Measurements from ENCODE around the gene PRKAR1A. TPM values are rescaled to one million over a fixed set of nuclear protein-coding genes. Genes with fewer than 3 reads are reported as not detected.

PRKAR1A gene
- 143 to 200 TPM (median 189 TPM) in 5 replicates for total RNA-seq (2022; extraction: Qiagen RNA extraction; ENCODE audit: low read depth)

GRCh38 chr17:68512247-68512959, at the start of gene PRKAR1A:
Gene PRKAR1A (plus strand): TSS chr17:68512430. CDS start chr17:68515400, 2,970 bp downstream.

Other genes starting within 250 kb of the PRKAR1A start
- gene SLC16A6, start 221.3 kb upstream of the PRKAR1A start, total RNA-seq (2022; extraction: Qiagen RNA extraction; ENCODE audit: low read depth) = 0.51 to 0.76 TPM (median 0.60 TPM) in 5 replicates
- gene ARSG, start 220.9 kb upstream of the PRKAR1A start, total RNA-seq (2022; extraction: Qiagen RNA extraction; ENCODE audit: low read depth) = 1.1 to 2.7 TPM (median 1.7 TPM) in 5 replicates
- gene WIPI1, start 54.9 kb upstream of the PRKAR1A start, total RNA-seq (2022; extraction: Qiagen RNA extraction; ENCODE audit: low read depth) = 8.6 to 11.9 TPM (median 9.7 TPM) in 5 replicates
- gene FAM20A, start 88.9 kb downstream of the PRKAR1A start, total RNA-seq (2022; extraction: Qiagen RNA extraction; ENCODE audit: low read depth) = not detected in 5 replicates